Mesodermal cell (in vitro differentiated cells): Measurements from ENCODE around the gene OTC.
A peak's percentile ranks its signal among the peaks of the same experiment; 100 is the strongest.

ENCODE experiments used
- H3K27ac ChIP-seq: 2 replicates; pipeline ENCODE4 v1.7.0; 2013; ENCODE audit warnings: mild to moderate bottlenecking, low read depth, low read length, moderate library complexity; ENCODE audit not compliant: severe bottlenecking
- H3K36me3 ChIP-seq: 2 replicates; pipeline ENCODE4 v1.7.1; 2013; ENCODE audit warnings: mild to moderate bottlenecking, low read length, moderate library complexity; ENCODE audit not compliant: control insufficient read depth, insufficient read depth
- H3K4me1 ChIP-seq: one replicate; pipeline ENCODE4 v1.7.1; 2013; ENCODE audit warnings: mild to moderate bottlenecking, low read length; ENCODE audit not compliant: insufficient read depth, control insufficient read depth, poor library complexity, severe bottlenecking
- H3K4me3 ChIP-seq: 2 replicates; pipeline ENCODE4 v1.7.0; 2013; ENCODE audit warnings: low read length, control low read depth, mild to moderate bottlenecking; ENCODE audit not compliant: insufficient read depth, poor library complexity, severe bottlenecking; ENCODE audit errors: extremely low read depth
- H3K9me3 ChIP-seq: 2 replicates; pipeline ENCODE4 v1.7.1; 2013; ENCODE audit warnings: mild to moderate bottlenecking, low read length, moderate library complexity; ENCODE audit not compliant: control insufficient read depth
- WGBS, 2 experiments: methylation state at CpG; one replicate each; pipeline ENCODE4 v1.1.5; 2013; ENCODE audit warnings: missing lambda C conversion rate in 2 of 2; ENCODE audit not compliant: insufficient coverage in 2 of 2; 5-methylcytosine and 5-hydroxymethylcytosine counted together

Gene OTC

DNA sequence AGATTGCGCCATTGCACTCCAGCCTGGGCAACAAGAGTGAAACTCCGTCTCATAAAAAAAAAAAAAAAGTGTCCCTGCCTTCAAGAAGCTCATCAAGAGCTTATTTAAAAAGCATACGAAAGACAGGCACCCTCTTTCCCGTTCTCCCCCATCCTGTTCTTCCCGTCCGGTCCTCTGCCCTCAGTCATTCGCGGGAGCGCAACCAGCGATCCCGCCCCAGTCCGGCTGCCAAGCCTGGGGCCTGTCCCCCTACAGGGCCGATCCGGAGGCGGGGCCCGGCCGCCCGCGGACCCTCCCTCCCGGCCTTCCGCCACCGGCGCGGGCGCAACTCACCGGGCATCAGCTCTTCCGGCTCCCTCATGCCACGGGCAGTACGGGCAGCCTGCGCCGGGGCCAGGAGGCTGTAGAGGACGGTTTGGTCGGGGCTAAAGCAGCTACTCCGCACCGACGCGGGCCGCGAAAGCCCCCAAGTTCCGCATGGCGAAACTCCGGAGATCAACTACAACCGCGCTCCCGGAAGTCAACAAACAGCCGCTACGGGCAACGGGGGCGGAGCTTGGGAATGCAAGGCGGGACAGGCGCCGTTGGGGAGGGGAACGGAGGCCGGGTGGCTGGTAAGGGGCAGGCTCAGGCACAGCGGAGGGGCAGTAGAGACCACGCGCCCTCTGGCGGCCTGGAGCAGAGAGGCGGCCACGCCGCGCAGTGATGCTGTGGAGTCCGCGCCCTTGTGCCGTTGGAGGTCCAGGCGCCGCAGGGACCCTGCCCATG lies 25.2 kb upstream of the OTC start, which contains the start of gene RPGR:
Gene RPGR, minus strand, starts transcription at position 503 of the 768 bp plus-strand sequence. Its CDS starts 142 bp downstream, at position 361.
- no peaks in the 10 kb centered on the region for H3K4me1 ChIP-seq
- no peaks in the 10 kb centered on the region for H3K36me3 ChIP-seq
- peak within 1 kb of the TSS; percentile 48 for H3K4me3 ChIP-seq
- no peaks in the 10 kb centered on the region for H3K9me3 ChIP-seq
- 0% methylated on average over 7 to 15 of the region's 67 CpGs for WGBS, 2 experiments
- peak within 1 kb of the TSS; percentile 96 for H3K27ac ChIP-seq

DNA sequence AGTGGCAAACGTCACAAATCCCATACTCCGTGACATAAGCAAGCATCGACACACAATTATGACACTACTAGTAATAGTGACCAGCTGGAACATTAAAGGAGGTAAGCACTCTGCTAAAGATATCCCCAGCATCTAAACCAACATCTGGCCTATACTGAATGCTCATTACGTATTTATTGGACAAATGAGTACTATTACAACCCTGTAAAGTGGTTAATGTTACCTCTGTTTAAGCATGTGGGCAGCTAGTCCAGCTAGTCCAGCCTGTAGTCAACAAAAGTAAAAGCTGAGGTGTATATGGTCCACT lies 24.7 kb upstream of the OTC start:
- no CpG with 5 or more reads among the region's 4 CpGs for WGBS, 2 experiments
- peak overlapping the region; percentile 48 for H3K4me3 ChIP-seq
- H3K36me3 ChIP-seq: no peaks in the 10 kb centered on the region
- H3K4me1 ChIP-seq: no peaks in the 10 kb centered on the region
- H3K9me3 ChIP-seq: no peaks in the 10 kb centered on the region
- H3K27ac ChIP-seq: no peak overlapping the region

DNA sequence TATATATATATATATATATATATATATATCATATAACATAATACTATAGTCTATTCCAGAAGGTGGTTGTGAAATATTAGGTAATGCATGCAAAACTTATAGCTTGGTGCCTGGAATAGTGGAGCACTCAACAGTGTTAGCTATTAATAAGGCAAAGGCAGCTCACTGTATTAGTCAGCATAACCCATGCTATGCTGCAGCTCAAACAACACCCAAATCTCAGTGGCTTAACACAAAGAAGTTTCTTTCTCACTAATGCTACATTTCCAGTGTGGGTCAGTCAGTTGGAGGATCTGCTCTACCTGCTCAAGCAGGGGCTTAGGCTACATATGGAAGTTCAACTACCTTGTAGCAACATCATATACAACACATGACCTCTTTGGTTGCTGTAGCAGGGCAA lies 19.9 kb upstream of the OTC start:
- Histone ChIP-seq H3K27ac (no peak overlapping the region), H3K4me1 (no peaks in the 10 kb centered on the region), H3K9me3 (no peaks in the 10 kb centered on the region), H3K4me3 (no peak overlapping the region), H3K36me3 (no peaks in the 10 kb centered on the region)

DNA sequence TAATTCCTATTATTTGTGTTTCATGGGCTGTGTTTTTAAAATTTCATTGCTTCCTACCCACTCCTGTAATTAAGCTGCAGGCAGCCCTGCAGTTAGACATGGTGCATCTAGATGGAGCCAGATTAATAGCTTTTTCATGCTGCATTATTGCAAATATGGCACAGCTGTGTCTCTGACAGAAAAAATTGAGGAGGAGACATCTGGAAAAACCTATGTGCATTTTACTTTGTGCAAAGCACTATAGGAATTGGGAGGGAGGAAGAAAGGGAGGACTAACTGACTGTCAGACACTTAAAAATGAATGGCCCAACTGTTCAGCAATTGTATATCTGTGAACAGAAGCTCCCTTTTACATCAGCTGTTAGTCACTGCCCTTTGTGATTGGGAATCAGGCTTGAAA lies 17.0 kb upstream of the OTC start:
- no peaks in the 10 kb centered on the region for H3K36me3 ChIP-seq
- no peaks in the 10 kb centered on the region for H3K9me3 ChIP-seq
- no peak overlapping the region for H3K27ac ChIP-seq
- H3K4me1 ChIP-seq: no peaks in the 10 kb centered on the region
- H3K4me3 ChIP-seq: no peak overlapping the region

DNA sequence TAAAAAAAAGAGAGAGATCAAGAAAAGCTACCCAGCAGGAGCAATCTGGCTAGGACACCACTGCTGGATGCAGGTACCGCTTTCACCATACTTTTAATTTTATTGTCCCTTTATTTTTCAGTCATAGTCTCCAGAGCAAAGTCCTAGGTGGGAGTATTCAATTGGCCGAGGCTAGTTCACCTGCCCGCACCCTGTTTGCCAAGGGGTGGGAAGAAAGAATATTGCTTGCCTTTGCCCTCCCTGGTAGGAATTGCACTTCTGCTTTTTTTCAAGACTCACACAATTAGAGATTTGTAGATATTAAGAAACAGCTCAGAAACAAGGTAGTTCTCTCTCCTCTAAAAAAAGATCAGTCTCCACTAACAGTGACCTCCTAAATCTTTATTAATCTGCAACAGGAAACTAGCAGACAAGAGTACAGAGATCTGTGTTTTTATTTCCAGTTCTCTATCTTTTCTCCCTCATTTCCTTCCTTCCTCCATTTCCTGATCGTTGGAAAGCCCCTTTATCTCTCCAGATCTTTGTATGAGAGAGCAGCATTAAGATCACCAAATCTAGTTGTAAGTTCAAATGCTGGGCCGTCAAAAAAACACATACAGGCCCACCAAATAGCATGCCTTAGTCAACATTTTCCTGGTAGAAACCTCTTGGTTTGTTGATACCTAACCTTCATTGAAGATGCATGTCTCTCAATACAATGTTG lies 15.7 kb upstream of the OTC start:
- Histone ChIP-seq H3K9me3 (no peaks in the 10 kb centered on the region), H3K4me3 (no peak overlapping the region), H3K27ac (no peak overlapping the region), H3K4me1 (no peaks in the 10 kb centered on the region), H3K36me3 (no peaks in the 10 kb centered on the region)
- no CpG with 5 or more reads among the region's 5 CpGs for WGBS, 2 experiments

DNA sequence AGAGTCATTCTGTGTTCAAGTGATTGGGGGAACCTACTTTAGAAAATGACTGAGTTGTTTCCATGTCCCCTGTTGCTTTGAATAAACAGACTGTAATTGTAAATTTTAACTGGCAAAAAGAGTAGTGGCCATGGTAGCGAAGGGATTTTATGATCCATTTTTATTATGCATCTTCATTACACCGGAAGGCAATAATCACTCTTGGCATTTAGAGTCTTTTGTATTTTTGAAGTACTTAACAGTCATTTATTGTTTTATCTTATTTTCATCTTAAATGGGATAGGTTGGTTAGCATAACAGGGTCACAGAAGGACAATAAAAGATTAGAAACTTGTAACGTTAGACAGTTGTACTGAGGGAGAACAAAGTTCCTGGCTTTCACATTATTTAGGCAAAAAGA lies 11.0 kb upstream of the OTC start:
- WGBS, 2 experiments: no CpG with 5 or more reads among the region's 3 CpGs
- no peaks in the 10 kb centered on the region for H3K9me3 ChIP-seq
- no peak overlapping the region for H3K4me3 ChIP-seq
- no peak overlapping the region for H3K27ac ChIP-seq
- H3K4me1 ChIP-seq: no peaks in the 10 kb centered on the region
- no peaks in the 10 kb centered on the region for H3K36me3 ChIP-seq

DNA sequence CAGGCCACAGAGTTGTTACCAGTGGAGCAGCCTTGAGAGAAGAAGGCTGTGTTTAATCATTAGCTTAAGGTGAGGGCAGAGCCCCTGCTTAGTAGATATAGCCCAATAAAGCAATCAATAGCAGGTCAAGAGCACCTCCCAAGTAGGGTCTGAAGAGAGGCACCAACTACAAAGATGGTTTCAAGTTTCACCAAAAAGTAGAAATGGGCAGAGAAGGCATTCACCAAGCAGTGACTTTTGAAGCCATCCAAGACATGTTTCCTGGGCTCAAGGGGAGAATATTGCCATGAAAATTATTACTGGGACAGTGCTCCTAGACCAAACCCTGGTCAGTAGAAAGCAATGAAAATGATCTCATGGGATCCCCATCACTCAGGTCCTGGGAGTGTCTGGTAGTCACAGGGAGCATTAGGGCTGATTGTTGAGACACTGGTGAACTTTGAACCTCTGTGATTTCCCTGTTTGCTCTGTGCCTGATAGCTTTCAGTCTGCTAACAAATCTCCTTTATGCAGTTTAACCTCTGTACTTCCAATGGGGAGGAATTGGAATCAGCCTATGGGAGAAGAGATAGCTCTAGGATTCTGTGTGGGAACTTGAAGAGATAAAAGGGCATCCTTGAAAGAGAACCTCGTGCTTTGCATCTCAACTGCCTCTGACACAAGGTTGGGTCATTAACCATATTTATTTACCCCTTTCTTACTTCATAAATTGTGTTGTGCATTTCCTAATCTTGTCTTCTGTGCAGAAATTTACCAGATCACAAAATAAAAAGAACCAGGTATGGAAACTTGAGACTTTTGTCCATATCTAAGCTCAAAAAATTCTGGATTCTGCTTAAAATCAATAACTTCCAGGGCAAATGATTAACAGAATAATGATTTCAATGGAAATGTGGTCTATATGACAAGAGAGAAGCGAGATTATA lies 9.3 kb upstream of the OTC start:
- no peaks in the 10 kb centered on the region for H3K36me3 ChIP-seq
- H3K27ac ChIP-seq: no peak overlapping the region
- WGBS, 2 experiments: no CpG with 5 or more reads among the region's 2 CpGs
- H3K4me1 ChIP-seq: no peaks in the 10 kb centered on the region
- H3K4me3 ChIP-seq: no peak overlapping the region
- H3K9me3 ChIP-seq: no peaks in the 10 kb centered on the region

DNA sequence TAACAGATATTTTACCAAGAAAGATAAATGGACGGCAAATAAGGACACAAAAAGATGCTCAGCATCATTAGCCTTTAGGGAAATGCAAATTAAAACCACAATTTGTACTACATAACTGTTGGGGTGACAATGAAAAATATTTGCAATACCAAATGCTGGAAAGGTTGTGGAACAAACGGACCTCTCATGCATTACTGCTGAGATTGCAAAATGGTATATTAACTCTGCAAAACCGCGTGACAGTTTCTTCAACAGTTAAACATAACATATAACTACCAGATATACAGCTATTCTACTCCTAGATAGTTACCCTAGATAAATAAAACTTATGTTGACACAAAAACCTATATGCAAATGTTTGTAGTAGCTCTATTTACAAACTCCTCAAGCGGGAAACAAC lies 6.3 kb upstream of the OTC start:
- Histone ChIP-seq H3K4me1 (no peaks in the 10 kb centered on the region), H3K27ac (no peak overlapping the region), H3K4me3 (no peak overlapping the region), H3K36me3 (no peaks in the 10 kb centered on the region), H3K9me3 (no peaks in the 10 kb centered on the region)
- WGBS, 2 experiments: no CpG with 5 or more reads among the region's 5 CpGs

DNA sequence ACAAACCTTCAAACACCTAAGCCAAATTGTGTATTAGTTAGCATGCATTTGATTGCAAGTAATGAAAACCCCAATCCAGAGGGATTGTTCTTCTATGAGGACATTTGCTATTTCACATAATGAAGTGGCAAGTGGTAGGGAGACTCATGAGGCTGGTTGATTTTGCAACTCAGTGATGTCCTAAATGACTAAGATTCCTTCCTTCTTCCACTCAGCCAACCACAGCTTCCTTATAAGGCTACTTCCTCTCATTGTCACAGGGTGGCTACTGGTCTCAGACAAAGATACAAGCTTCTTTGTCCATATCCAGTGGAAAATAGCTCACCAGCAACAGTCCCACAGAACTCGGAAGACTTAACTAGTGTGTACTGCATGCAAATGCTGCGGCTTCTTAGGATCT lies 5.3 kb upstream of the OTC start:
- Histone ChIP-seq H3K27ac (no peak overlapping the region), H3K36me3 (no peaks in the 10 kb centered on the region), H3K9me3 (no peaks in the 10 kb centered on the region), H3K4me3 (no peak overlapping the region), H3K4me1 (no peaks in the 10 kb centered on the region)
- WGBS, 2 experiments: no CpG with 5 or more reads among the region's 2 CpGs

DNA sequence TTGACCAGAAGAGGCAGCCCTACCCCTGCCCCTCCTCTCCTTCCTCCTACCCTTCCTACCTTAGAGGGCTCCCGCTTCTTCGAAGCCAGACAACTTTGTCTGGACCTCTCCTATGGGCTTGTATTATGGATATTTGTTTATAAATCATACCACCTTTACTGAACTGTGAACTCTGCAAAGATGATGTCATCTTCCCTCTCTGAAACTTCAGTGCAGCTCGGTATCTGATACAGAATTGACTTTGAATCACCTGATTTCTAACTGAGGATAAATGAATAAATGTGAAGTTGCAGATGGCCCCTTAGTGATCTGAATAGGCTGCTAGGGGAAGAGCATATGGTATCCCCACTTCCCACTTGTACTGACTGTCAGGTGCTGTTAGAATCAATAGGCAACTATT lies 1.1 kb upstream of the OTC start:
- H3K27ac ChIP-seq: no peak overlapping the region
- H3K36me3 ChIP-seq: no peaks in the 10 kb centered on the region
- no peak overlapping the region for H3K4me3 ChIP-seq
- no peaks in the 10 kb centered on the region for H3K9me3 ChIP-seq
- WGBS, 2 experiments: 100% methylated on average over 1 of the region's 3 CpGs; no CpG with 5 or more reads in 1 of the 2 experiments
- H3K4me1 ChIP-seq: no peaks in the 10 kb centered on the region
